Coronary artery (tissue), 2 donors: ENCODE data around the gene IL19.

Experiments
- DNase-seq: peaks from one replicate; pipeline ENCODE4 v3.0.0-alpha.2; 2017; ENCODE audit warnings: low spot score
- H3K27ac ChIP-seq, 2 donors: fragments of 200-600 bp; sonication (generic); one replicate each; pipeline ENCODE4 v1.5.1; 2016 to 2019
- H3K4me3 ChIP-seq: fragments of 200-600 bp; sonication (generic); 2 replicates; pipeline ENCODE4 v1.5.1; 2016; ENCODE audit warnings: mild to moderate bottlenecking, moderate library complexity
- CTCF ChIP-seq: fragments of 200-600 bp; sonication (generic); IDR thresholded peaks from one replicate; pipeline ENCODE4 v1.5.1; 2019; ENCODE audit warnings: antibody characterized with exemption

The IL19 gene

GRCh38 chr1:206808615-206809014, 38.0 kb downstream of the IL19 start:
- Histone ChIP-seq H3K27ac (no peak overlapping the region), H3K4me3 (no peak overlapping the region)
- TF ChIP-seq CTCF: no peak
- DNase-seq: no peak

GRCh38 chr1:206809504-206810084, 39.0 kb downstream of the IL19 start:
- TF ChIP-seq CTCF: no peak
- H3K4me3 ChIP-seq: no peak overlapping the region
- DNase-seq: no peak
- no peak overlapping the region for H3K27ac ChIP-seq

DNA sequence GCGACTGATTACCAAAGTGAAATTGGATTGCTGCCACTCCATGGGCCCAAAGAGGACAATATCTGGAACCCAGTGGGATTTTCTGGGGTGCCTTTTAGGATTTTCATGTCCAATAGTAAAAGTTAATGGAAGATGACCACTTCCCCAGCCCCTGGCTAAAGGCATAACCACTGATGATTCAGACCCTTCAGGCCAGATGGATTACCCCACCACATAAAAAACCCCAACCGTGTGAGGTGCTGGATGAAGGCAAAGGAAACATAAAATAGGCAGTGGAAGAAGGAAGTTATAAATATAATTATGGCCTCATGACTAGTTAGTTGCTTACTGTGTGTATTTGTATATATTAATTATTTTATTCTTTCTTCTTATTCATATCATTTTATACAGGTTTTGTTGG, 41.9 kb downstream of the IL19 start:
- no peak overlapping the region for H3K27ac ChIP-seq
- DNase-seq: no peak
- no peak for TF ChIP-seq CTCF
- no peak overlapping the region for H3K4me3 ChIP-seq

- no peak for TF ChIP-seq CTCF
- Histone ChIP-seq H3K27ac (no peak overlapping the region), H3K4me3 (no peak overlapping the region)
- no peak for DNase-seq
Observed at GRCh38 chr1:206814716-206815341, 44.3 kb downstream of the IL19 start.

- DNase-seq: no peak
- no peak for TF ChIP-seq CTCF
- H3K4me3 ChIP-seq: no peak overlapping the region
- no peak overlapping the region for H3K27ac ChIP-seq
Observed at GRCh38 chr1:206816390-206817287, 46.1 kb downstream of the IL19 start.

- no peak for DNase-seq
- TF ChIP-seq CTCF: no peak
- H3K4me3 ChIP-seq: no peak overlapping the region
- no peak overlapping the region for H3K27ac ChIP-seq
Observed at GRCh38 chr1:206821493-206821892, 50.9 kb downstream of the IL19 start.
